Right renal pelvis (tissue), 4 donors: ENCODE measurements around the gene SPHK2. TPM values are rescaled to one million over a fixed set of nuclear protein-coding genes. Genes with fewer than 3 reads are reported as not detected.

ENCODE experiments used
- DNase-seq, 4 donors: peaks; one replicate each; pipeline ENCODE4 v3.0.0-alpha.2; 2013; ENCODE audit warnings: low read depth in 4 of 4, low spot score in 3 of 4, missing footprints in 1 of 4
- polyA plus RNA-seq, 4 donors: library from polyadenylated mRNA; unstranded; fragments of 120-200 nt; gene quantifications; one replicate each; pipeline ENCODE4 v1.2.1, GENCODE V29; 2013; ENCODE audit not compliant: insufficient read length in 4 of 4

The SPHK2 gene
- polyA plus RNA-seq, 4 donors, result 18.6 to 30.6 (median 21.0) TPM

- no peak for DNase-seq
These were observed 16.3 kb upstream of the SPHK2 start for GRCh38 chr19:48603001-48603400.

- DNase-seq, result no peak
These were observed 15.9 kb upstream of the SPHK2 start for GRCh38 chr19:48603449-48603848.

GRCh38 chr19:48603850-48604249, 15.5 kb upstream of the SPHK2 start:
- DNase-seq, result no peak

DNA sequence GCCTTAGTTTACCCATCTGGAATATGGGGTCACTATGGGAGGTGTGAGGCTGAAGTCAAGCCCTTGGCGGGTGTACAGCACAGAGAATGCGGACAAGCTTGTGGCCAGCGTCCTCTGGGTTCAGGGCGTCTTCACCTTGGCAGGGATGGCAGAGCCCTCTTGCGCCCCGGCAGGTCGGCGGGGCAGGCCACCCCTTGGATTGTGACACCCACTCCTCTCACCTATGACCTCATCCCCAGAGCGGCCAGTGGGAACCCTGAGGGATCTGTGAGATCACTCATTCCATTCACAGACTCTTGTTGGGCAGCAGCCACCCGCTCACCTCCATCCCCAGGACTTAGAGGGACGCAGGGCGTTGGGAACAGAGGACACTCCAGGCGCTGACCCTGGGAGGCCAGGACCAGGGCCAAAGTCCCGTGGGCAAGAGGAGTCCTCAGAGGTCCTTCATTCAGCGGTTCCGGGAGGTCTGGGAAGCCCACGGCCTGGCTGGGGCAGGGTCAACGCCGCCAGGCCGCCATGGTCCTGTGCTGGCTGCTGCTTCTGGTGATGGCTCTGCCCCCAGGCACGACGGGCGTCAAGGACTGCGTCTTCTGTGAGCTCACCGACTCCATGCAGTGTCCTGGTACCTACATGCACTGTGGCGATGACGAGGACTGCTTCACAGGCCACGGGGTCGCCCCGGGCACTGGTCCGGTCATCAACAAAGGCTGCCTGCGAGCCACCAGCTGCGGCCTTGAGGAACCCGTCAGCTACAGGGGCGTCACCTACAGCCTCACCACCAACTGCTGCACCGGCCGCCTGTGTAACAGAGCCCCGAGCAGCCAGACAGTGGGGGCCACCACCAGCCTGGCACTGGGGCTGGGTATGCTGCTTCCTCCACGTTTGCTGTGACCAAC, 12.6 kb upstream of the SPHK2 start, which contains the start of gene SPACA4:
Gene SPACA4 (plus strand): TSS at position 280 of the 896 bp plus-strand sequence. CDS start 237 bp downstream, at position 517.
- DNase-seq, result no peak

- DNase-seq, result no peak
These were observed 11.9 kb upstream of the SPHK2 start for GRCh38 chr19:48607359-48607755.

GRCh38 chr19:48608798-48609263, 10.5 kb upstream of the SPHK2 start:
- no peak for DNase-seq

GRCh38 chr19:48609571-48610108, 9.7 kb upstream of the SPHK2 start:
- DNase-seq, result no peak

DNA sequence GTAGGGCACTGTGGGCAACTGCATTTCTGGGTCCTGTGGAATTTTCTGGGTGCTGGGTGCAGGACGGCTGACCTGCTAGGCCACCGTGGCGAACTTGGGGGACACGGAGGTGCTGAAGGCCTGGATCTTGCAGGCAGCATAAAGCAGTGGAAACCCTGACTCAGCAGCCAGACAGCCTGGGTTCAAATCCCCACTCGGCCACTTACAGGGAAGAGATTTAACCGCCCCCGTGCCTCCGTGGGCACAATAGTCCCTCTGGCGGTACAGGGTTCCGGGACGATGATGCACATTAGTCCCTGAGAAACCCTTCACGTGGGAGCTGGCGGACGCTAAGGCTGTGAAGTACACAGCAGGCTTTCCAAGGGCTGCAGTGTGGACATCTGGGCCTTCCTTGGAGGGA, 7.4 kb upstream of the SPHK2 start:
- no peak for DNase-seq

DNA sequence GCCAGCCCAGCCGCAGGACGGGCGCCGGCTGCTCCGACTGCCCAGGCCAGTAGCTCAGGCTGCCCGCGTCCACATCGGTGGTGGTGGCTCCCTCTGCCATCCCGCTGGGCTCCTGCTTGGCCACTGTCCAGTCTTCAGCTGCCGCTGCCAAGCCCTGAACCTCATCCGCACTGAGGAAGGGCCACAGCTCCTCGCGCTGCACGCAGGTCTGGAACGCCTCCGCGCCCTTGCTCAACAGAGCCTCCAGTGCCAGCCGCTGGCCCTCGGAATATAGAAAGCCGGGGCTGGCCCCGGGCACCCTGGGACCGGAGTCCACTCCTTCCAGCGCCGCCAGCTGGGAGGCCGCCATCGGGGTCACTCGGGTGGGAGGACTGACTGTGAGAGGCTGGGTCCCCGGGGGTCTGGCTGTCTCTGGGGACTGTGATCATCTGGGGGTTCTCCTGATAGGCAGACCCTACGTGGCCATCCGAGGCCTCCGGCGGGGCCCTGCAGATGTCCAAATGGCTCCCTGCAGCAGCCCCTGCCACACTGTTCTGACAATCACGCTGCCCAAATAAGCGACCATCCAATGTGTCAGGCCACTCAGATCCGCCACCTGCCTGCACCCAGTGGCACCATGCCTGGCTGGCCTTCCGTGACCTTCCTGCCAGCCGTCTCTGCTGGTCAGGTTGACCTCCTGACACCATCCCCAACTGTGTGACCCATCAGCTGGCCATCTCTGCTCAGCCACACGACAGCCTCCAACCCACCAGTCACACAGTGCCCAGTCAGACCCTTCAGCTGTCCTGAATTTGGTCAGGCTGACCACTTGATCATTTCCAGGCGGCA, 6.1 kb upstream of the SPHK2 start:
- DNase-seq, result no peak

GRCh38 chr19:48613852-48614435, 5.4 kb upstream of the SPHK2 start:
- DNase-seq, result no peak

DNA sequence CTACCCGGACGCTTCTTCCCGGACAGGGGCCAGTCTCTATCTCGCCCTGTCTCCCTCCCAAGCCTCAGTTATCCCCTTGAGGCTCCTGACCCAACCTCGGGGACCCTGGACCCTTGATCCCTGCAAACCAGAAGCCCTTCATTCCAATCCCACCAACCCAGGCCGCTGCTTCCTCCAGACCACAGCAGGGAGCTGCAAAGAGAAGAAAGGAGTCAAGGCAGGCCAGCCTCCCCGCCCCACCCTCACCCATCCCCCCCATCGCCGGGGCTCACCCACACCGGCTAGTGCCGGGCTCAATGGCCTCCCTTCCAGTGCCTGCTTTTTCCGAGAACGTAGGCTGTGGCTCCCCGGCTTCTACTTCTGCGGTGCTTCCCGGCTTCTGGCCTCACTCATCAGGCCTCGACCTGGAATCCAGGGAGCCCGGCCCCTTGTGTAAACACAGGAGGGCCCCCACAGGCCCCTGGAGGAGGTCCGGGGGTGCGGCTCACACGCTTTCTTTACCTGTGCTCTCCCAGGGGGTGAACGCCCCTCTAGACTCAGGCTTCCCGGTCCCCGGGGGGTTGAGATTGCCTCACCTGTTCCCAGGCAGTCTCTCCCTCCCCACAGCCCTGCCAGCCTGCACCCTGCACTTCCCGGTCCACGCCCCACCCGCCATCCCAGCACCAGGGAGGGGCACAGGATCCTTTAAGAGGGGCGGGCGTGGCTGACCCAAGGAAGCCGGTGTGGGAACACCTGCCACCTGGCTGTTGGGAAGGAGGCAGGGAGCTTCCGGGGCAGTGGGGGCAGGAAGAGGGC, 4.7 kb upstream of the SPHK2 start, which contains the start of gene FAM83E:
Gene FAM83E (minus strand): TSS at position 641 of the 795 bp plus-strand sequence. CDS start 1,704 bp downstream, outside the sequence.
- no peak for DNase-seq

DNA sequence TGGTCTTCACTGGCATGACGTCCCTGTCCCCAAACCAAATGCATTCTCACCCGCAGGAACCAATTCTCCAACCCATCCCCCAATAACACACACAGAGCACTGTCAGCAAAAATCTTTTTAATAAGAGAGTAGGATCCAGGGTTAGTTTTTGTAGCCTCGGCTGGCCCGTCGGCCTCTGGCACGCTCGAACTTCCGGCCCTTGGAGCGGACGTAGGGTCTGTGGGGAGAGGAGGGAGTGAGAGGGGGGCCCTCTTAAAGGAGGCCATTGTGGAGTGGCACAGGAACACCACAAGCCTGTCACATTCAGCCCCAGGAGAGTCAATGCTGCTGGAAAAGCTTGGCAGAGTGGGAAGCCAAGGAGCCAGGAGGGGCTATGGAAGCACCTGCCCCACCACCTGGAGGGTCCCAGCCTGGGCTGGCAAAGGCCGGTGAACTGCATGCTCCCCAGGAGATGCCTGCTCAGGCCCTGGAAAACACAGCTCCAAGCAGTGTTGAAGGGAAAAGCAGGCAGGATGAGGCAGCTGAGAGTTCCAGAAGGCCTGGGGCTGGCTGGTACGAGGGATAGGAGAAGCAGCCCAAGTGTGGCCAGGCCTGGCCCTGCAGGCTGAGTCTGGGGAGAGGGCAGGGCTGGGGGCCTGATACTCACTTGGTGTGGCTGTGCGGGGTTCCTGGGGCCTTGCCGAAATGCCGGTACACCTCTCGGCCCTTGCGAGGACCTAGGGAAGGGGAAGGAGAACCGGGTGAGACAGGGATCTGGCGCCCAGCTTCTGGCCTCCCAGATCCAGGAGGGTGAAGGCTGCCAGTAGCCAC, 3.9 kb upstream of the SPHK2 start:
- DNase-seq, result no peak

- no peak for DNase-seq
These were observed 3.3 kb upstream of the SPHK2 start for GRCh38 chr19:48616041-48616436.

DNA sequence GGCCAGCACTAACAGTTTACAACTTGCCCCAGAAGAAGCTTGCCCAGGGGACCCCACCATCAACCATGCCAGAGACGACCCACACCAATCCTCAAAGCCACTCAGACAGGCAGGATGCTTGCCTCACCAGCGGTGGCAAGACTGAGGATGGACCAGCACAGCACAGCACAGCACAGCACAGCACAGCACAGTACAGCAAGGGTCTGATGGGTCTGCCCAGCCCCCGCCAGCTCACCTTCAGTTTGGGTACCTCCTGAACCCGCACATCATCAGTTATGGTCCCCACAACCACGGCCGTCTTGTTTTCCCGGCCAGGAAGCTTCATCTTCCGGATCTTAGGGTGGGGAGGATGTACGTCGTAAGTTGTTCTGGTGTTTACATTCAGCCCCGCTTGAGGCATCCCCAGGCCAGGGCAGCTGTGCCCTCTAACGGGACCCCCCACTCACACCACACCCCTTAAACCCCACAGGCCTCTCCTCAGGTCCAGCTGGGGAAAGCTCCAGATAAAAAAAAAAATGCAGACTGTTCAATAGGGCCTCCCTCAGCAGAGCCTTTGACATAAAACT, 2.7 kb upstream of the SPHK2 start:
- no peak for DNase-seq

GRCh38 chr19:48617146-48617937, 2.0 kb upstream of the SPHK2 start:
- no peak for DNase-seq

- no peak for DNase-seq
These were observed 909 bp upstream of the SPHK2 start for GRCh38 chr19:48618278-48618915.
